GM18909 (cell line): Measurements from ENCODE around the gene RTP5.
"Not testable (repeated sequence)": the region's sequence is repeated elsewhere in the genome, so short reads cannot be mapped to it uniquely, and the experiment has no call there.

Source experiments
- ATAC-seq: cut with Tn5 transposase; IDR thresholded peaks from one replicate; pipeline ENCODE4 v1.9.1; 2021; ENCODE audit warnings: mild to moderate bottlenecking; ENCODE audit not compliant: unreplicated experiment, poor library complexity

RTP5 gene

GRCh38 chr2:241868661-241869081 is 858 bp upstream of the RTP5 start:
- ATAC-seq: no peak

DNA sequence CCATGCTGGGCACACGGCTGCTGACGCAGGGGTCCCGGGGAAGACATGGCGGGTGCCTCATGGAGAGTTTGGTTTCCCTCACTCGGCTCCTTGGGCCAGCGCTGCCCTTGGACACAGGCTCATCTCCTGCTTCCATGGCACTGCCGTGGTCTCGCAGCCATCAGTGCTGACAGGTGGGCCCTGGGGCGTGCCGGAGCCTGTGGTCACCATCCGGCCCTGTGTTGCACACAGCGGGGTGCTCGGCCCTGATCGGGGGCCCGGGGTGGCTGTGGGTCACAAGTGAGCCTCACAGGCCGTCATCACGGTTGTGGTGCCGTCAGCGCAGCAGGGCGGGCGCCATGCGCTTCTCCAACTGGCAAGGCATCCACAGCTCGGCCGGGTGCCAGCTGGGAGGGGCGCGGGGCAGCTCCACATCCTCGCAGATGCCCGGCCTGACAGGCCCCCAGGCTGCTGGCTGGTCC is 582 bp downstream of the RTP5 start:
- ATAC-seq: no peak

GRCh38 chr2:241870611-241871537 is 1.3 kb downstream of the RTP5 start:
- no peak for ATAC-seq

GRCh38 chr2:241871538-241872312 is 2.2 kb downstream of the RTP5 start:
- ATAC-seq: no peak

GRCh38 chr2:241872313-241872642 is 2.7 kb downstream of the RTP5 start:
- no peak for ATAC-seq

DNA sequence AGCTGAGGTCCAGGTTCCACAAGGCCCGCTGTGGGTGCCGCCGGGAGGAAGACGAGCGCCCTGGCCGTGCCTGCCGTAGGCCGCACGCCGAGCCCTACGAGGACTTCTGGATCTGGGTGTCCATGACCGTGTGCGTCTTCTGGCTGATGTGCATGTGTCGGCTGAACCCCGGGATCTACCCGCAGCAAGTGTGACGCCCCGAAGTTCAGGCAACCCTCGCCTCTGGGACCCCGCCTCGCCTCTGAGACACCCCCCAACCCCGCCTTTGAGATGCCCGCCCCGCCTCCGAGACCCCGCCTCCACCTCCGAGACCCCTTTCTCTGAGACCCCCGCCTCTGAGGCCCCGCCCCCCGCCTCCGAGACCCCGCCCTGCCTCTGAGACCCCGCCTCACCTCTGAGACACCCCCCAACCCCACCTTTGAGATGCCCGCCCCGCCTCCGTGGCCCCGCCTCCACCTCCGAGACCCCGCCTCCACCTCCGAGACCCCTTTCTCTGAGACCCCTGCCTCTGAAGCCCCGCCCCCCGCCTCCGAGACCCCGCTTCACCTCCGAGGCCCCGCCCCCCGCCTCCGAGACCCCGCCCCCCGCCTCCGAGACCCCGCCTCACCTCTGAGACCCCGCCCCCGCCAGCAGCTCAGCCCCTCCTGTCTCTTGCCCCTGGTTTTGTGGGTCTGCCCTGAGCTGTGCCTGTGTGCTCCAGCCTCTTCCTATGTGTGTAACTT is 3.7 kb downstream of the RTP5 start:
- no peak for ATAC-seq

GRCh38 chr2:241873803-241874110 is 4.2 kb downstream of the RTP5 start:
- no peak for ATAC-seq

GRCh38 chr2:241874277-241874925 is 4.9 kb downstream of the RTP5 start:
- no peak for ATAC-seq

- not testable (repeated sequence) for ATAC-seq
Measured at GRCh38 chr2:241875754-241876527, 6.4 kb downstream of the RTP5 start.

DNA sequence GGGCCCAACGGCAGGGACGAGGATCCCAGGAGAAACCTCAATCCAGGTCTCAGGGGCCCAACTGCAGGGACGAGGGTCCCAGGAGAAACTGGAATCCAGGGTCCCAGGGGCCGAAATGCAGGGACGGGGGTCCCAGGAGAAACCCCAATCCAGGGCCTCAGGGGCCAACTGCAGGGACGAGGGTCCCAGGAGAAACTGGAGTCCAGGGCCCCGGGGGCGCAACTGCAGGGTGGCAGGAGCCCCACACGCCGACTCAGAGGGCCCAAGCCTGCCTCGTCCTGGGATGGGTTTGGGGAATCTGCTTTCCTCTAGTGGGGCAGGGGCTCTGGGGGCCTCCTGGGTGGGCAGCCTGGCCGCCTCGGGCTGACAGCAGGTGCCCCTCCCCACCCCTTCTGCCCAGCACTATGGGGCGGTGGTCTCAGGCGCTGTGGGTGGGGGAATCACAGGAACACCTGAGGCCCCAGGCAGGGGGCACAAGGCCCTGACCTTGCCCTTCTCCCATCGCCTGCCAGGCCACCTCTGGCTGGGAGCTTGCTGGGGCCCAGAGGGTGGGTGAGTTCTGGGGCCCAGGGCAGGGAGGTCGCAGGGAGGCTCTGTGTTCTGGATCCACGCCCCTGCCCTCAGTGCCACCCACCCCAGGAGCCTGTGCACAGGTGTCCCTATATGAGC is 7.1 kb downstream of the RTP5 start:
- ATAC-seq: no peak

DNA sequence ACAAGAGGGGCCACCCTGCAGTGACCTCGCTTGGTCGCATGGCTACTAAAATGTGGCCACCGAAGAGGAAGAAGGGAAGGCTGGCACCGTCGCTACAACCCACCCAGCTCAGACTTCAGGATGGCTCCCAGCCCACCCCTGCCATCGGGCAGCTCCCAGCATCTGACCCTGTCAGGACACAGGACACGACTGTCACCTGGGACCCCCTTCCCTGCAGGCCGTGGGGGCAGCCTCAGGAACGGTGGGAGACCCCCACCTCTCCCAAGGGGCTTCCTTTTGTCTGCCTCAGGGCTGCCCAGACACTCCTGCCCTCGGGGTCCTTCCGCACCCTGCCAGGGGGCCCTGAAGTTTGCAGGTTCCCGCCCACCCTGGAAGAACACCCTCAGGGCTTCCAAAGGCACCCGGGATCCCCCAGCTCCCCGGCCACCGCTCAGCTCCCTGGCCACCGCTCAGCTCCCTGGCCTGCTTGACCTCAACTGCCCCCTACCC is 7.7 kb downstream of the RTP5 start:
- ATAC-seq: no peak

DNA sequence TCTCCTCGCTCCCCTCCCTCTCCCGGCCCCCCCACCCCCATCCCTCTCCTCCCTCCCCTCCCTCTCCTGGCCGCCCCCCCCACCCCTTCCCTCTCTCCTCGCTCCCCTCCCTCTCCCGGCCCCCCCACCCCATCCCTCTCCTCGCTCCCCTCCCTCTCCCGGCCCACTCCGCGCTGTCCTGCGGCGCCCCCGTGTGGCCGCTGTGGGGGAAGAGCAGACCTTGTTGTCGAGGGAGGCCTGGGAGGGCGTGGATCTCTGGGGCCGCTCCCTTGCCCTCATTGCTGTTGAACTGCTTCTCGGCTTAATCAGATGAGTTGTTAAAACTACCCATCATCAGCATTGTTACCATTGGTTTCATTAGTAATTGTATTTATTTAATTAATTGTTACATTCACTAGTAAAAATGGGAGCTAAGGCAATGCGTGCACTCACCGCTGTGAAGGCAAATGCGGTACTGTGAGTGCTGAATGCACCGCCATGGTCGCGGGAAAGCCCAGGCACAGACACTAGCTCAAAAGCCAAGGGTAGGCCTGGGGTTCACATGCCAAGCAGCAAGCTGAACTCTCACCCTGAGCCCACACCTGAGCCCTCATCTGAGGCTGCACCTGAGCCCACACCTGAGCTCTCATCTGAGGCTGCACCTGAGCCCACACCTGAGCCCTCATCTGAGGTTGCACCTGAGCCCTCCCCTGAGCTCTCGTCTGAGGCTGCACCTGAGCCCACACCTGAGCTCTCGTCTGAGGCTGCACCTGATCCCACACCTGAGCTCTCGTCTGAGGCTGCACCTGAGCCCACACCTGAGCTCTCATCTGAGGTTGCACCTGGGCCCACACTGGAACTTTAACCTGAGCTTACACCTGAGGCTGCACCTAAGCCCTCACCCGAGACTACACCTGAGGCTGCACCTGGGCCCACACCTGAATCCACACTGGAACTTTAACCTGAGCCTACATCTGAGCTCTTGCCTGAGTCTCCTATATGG is 8.8 kb downstream of the RTP5 start:
- ATAC-seq: no peak

DNA sequence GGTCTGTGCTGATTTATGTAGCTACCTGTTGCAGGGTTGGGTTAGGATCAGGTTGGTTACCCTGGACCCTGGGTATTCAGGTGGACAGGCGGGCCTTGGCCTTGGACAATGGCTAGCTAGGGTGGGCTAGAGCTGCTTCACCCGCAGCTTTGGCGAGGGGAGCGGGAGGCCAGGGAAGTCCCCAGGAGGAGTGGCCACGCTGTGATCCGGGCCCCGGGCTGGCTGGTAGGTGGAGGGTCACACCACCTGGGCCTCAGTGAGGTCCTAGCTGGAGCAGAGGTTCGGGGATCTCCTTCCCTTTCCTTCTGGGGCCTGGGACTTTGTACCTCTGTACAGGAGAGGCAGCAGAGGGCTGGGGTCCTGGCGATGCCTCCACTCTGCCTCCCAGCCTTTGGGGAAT is 9.8 kb downstream of the RTP5 start:
- no peak for ATAC-seq

DNA sequence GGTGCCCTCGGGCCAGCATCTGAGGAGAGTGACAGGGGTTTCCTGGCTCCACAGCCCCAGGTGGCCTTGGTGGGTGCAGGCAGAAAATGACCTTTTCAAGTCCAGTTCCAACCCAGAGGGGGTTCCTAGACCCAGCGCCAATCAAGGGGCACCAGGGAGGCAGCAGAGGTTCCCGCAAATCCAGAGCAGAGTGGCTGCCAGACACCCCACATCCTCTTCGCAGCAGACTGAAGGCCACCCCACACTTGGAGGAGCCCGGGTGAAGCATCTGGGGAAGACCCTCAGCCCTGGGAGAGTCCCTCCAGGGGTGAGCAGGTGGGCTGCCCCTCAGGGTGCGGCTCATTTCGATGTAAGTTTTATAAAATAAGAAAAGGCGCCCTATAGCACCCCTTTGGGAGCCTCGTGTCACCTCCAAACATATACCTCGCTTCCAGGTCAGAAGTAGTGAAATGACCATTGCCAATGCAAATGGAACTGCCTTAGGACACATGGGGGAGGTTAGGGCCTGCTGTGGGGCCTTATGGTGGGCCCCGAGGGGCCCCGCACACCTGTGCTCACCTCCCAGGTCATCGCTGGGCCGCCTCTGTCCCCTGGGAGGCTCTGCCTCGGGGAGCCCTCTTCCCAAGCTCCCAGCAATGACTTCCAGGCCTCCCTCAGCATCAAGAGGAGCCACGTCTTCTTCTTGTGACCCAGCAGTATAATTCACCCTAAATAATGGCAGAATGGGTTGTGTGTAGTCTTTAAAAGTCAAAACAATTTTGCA is 11.0 kb downstream of the RTP5 start:
- ATAC-seq: no peak

DNA sequence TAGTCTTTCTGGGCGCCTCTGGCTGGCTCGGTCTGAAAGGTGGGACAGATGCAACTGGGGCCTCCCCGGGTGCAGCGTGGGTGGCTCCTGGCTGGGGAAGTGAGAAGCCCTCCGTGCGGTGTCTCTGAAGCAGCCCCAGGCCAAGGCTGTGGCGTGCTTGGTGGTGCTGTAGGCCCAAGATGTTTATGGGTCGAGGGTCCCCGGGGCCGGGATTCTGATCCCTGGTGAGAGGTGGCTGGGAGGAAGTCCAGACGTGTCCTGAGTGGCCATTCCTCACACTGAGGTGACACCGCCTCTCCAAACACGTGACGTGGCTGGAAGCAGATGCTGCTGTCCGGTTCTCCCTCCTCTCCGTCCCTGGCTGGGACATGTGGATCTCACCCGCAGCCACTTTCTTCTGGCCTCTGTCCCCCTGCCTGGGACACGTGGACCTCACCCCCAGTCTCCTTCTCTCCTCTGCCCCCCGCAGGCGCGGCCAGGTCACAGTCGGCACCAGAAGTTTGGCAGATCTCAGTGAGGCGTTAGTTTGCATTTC is 12.6 kb downstream of the RTP5 start:
- ATAC-seq: peak; percentile 64

- no peak for ATAC-seq
Measured at GRCh38 chr2:241884951-241885290, 15.4 kb downstream of the RTP5 start.
